ENCODE data around the gene ZNF777. TPM values are rescaled to one million over a fixed set of nuclear protein-coding genes. Genes with fewer than 3 reads are reported as not detected.

ZNF777 gene
- total and polyA plus RNA-seq, 2 experiments from 2014 or later, result 2.8 to 7.9 TPM

DNA sequence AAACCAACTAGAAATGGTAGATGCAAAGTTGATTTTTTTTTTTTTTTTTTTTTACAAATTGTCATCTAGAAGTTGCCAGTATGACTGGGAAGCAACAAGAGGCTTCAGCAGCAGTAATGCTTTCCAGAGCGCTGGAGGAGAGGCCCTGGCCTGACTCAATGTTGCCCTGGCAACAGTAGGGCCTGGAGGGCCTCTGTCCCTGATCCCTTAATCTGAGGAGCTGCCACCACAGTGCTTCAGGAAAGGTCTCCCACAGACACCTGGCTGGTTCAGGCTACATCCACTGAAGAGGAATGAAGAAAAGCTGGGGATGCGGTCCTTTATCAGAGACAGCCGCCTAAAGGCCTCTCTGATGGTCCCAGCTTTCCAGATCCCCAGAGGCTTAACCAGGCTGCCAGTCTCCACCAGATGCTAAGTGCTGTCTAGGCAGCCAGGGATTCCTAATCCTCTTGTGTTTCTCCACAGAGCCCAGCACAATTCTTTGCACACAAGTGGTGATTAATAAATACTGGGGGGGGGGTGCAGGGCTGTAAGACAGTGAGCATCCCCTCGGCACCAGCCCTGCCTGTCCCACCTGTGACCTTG, 33.7 kb downstream of the ZNF777 start:
- H2AFZ ChIP-seq, result no peak overlapping the region
- Mint-ChIP-seq H3K4me1 (peaks cover 18% of the 10 kb centered on the region), H3K27me3 (ENCODE audit: insufficient read depth, low read depth, poor library complexity) (peaks cover 12% of the 10 kb centered on the region), H3K27ac (no peak overlapping the region), H3K36me3 (ENCODE audit: low read depth) (peaks cover 9% of the 10 kb centered on the region), H3K9me3 (no peaks in the 10 kb centered on the region), H3K4me3 (no peak overlapping the region)
- H3K4me2 ChIP-seq, result no peak overlapping the region
- H3K4me1 ChIP-seq (ENCODE audit: insufficient read depth), result peaks cover 11% of the 10 kb centered on the region
- no peaks in the 10 kb centered on the region for H3F3A ChIP-seq (replicated peaks; ENCODE audit: low read depth)
- no peak overlapping the region for H3K4me3 ChIP-seq
- no peaks in the 10 kb centered on the region for H3K9me2 ChIP-seq (ENCODE audit: insufficient read depth)
- no peak overlapping the region for H3K27ac ChIP-seq (ENCODE audit: low read depth)
- no peaks in the 10 kb centered on the region for H3K36me3 ChIP-seq (ENCODE audit: insufficient read depth)
- H3K79me2 ChIP-seq (replicated peaks; ENCODE audit: insufficient read depth), result no peaks in the 10 kb centered on the region
- H4K20me1 ChIP-seq (replicated peaks; ENCODE audit: insufficient read depth), result no peaks in the 10 kb centered on the region
- ATAC-seq (no peak), DNase-seq (ENCODE audit: low spot score) (no peak)
- peaks cover 50% of the 10 kb centered on the region for H3K27me3 ChIP-seq (ENCODE audit: insufficient read depth)
- TF ChIP-seq NANOG (IDR thresholded peaks at IDR 0.05; ENCODE audit: borderline replicate concordance) (no peak), ZNF331 (CRISPR knock-in tag; IDR thresholded peaks at IDR 0.05; ENCODE audit: low read depth) (no peak), ETS1 (IDR thresholded peaks at IDR 0.05) (no peak), CTCF (conservative IDR thresholded peaks at IDR 0.05; ENCODE audit: low read depth in 2 of 2) (no peak), STAT1 (IDR thresholded peaks at IDR 0.05; ENCODE audit: unreplicated experiment) (no peak), JUNB (IDR thresholded peaks at IDR 0.05; ENCODE audit: unreplicated experiment) (no peak), POLR2AphosphoS5 (IDR thresholded peaks at IDR 0.05; ENCODE audit: low read depth) (no peak), CREB1 (CRISPR knock-in tag; IDR thresholded peaks at IDR 0.05; ENCODE audit: low read depth) (no peak), EZH2 (IDR thresholded peaks at IDR 0.05; ENCODE audit: low read depth, unreplicated experiment) (no peak), EZH2phosphoT487 (IDR thresholded peaks at IDR 0.05; ENCODE audit: unreplicated experiment) (no peak), ZNF462 (CRISPR knock-in tag; IDR thresholded peaks at IDR 0.05) (no peak), ZNF114 (CRISPR knock-in tag; IDR thresholded peaks at IDR 0.05) (no peak)
- TF ChIP-seq, protein P1, sequence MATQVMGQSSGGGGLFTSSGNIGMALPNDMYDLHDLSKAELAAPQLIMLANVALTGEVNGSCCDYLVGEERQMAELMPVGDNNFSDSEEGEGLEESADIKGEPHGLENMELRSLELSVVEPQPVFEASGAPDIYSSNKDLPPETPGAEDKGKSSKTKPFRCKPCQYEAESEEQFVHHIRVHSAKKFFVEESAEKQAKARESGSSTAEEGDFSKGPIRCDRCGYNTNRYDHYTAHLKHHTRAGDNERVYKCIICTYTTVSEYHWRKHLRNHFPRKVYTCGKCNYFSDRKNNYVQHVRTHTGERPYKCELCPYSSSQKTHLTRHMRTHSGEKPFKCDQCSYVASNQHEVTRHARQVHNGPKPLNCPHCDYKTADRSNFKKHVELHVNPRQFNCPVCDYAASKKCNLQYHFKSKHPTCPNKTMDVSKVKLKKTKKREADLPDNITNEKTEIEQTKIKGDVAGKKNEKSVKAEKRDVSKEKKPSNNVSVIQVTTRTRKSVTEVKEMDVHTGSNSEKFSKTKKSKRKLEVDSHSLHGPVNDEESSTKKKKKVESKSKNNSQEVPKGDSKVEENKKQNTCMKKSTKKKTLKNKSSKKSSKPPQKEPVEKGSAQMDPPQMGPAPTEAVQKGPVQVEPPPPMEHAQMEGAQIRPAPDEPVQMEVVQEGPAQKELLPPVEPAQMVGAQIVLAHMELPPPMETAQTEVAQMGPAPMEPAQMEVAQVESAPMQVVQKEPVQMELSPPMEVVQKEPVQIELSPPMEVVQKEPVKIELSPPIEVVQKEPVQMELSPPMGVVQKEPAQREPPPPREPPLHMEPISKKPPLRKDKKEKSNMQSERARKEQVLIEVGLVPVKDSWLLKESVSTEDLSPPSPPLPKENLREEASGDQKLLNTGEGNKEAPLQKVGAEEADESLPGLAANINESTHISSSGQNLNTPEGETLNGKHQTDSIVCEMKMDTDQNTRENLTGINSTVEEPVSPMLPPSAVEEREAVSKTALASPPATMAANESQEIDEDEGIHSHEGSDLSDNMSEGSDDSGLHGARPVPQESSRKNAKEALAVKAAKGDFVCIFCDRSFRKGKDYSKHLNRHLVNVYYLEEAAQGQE (IDR thresholded peaks at IDR 0.05; ENCODE audit: unreplicated experiment), result no peak

Data from GM23338 (cell line).